Prostate gland (tissue), 2 donors: ENCODE measurements around the gene ZNF496.

Experiments used
- CTCF ChIP-seq, 4 experiments: fragments of 200-600 bp in 2 of 4; fragments of 450-650 bp in 2 of 4; sonication (generic) in 2 of 4; IDR thresholded peaks; 1 replicate in 3 of 4; 2 replicates in 1 of 4; pipeline ENCODE4 v1.5.1; 2016 to 2019; ENCODE audit warnings: antibody characterized with exemption in 4 of 4, mild to moderate bottlenecking in 2 of 4, moderate library complexity in 2 of 4
- POLR2A ChIP-seq: fragments of 450-650 bp; IDR thresholded peaks from one replicate; pipeline ENCODE4 v1.6.1; 2016; ENCODE audit warnings: antibody characterized with exemption, mild to moderate bottlenecking
- POLR2AphosphoS5 ChIP-seq: sonication (generic); formaldehyde crosslinking; IDR thresholded peaks from one replicate; pipeline ENCODE4 v1.6.1; 2017; ENCODE audit warnings: antibody characterized with exemption

GRCh38 chr1:247365023-247365422 lies 33.4 kb upstream of the ZNF496 start:
- TF ChIP-seq POLR2A (no peak), CTCF (IDR thresholded peaks at IDR 0.05) (no peak), POLR2AphosphoS5 (no peak)
